OCI-LY1 (cell line): Measurements from ENCODE around the gene CRP.

Source experiments
- CTCF ChIP-seq: fragments of 200-600 bp; sonication (generic), shearing (Covaris generic); IDR thresholded peaks from 2 replicates; pipeline ENCODE4 v1.5.1; 2017; ENCODE audit warnings: mild to moderate bottlenecking, antibody characterized with exemption, low read length, moderate library complexity, mixed read lengths
- EZH2 ChIP-seq: fragments of 200-600 bp; sonication (generic), shearing (Covaris generic); IDR thresholded peaks from 2 replicates; pipeline ENCODE4 v1.8.0; 2017; ENCODE audit warnings: borderline replicate concordance, mixed run types, mild to moderate bottlenecking, antibody characterized with exemption, low read length, moderate library complexity, mixed read lengths

- no peak for TF ChIP-seq CTCF
- TF ChIP-seq EZH2 = no peak
Measured at GRCh38 chr1:159664247-159664646, 50.1 kb downstream of the CRP start.
